ENCODE results near the gene ACVR1B. TPM values are rescaled to one million over a fixed set of nuclear protein-coding genes. Genes with fewer than 3 reads are reported as not detected.

Gene ACVR1B
- total and polyA plus RNA-seq, 2 donors (not counting 1 experiment from before 2014, with no cell fraction given): 3.4 to 10.6 TPM

- peaks cover 26% of the 10 kb centered on the region for H3K4me1 Mint-ChIP-seq
- peaks cover 3% of the 10 kb centered on the region for H4K20me1 ChIP-seq (ENCODE audit: control insufficient read depth, insufficient read depth, low read length, poor library complexity, severe bottlenecking)
- H3K27ac Mint-ChIP-seq: no peak overlapping the region
- intact Hi-C loops (cut with micrococcal nuclease): no loop called here
- H3K9ac ChIP-seq (ENCODE audit: low read length): no peak overlapping the region
- TF ChIP-seq CTCF (IDR thresholded peaks at IDR 0.05) (no peak), EZH2 (IDR thresholded peaks at IDR 0.05; ENCODE audit: borderline replicate concordance, insufficient read depth, low read depth, low read length, poor library complexity, severe bottlenecking) (no peak)
- no peak overlapping the region for H3K4me2 ChIP-seq (replicated peaks; ENCODE audit: low read depth, low read length, poor library complexity, severe bottlenecking)
- H2AFZ ChIP-seq (ENCODE audit: insufficient read depth, low read depth, low read length, poor library complexity, severe bottlenecking): no peak overlapping the region
- ChIA-PET CTCF (interaction anchor here (1.4 to 17.2 kb wide), 4 partner anchors 8 to 27 kb away, joined by 3 to 707 read pairs (median 298); partner anchors contain the start of gene TAMALIN), POLR2A (interaction anchor here (1.6 kb wide), 1 partner anchor 9 kb away, joined by 9 read pairs; the partner anchor contains the start of gene TAMALIN)
- no peaks in the 10 kb centered on the region for H3K27me3 Mint-ChIP-seq
- H3K4me3 Mint-ChIP-seq: no peak overlapping the region
- peak; percentile 66 for DNase-seq
- ATAC-seq (ENCODE audit: low read depth): no peak
- peaks cover 3 to 12% of the 10 kb centered on the region in 2 donors for H3K4me1 ChIP-seq (ENCODE audit: control insufficient read depth in 2 of 2, insufficient read depth in 2 of 2, low read length in 2 of 2)
- H3K36me3 ChIP-seq (replicated peaks in 1 of 2; ENCODE audit: control extremely low read depth in 1 of 2, control insufficient read depth in 1 of 2, extremely low read depth in 1 of 2, insufficient read depth in 2 of 2, low read length in 1 of 2): peaks cover 0 to 33% of the 10 kb centered on the region in 2 experiments
- H3K9me3 ChIP-seq (ENCODE audit: control extremely low read depth in 1 of 3, control insufficient read depth in 2 of 3, insufficient read depth in 1 of 3, low read length in 2 of 3): no peaks in the 10 kb centered on the region
- no peak overlapping the region for H3K4me3 ChIP-seq (ENCODE audit: control extremely low read depth in 1 of 5, extremely low read depth in 1 of 5, insufficient read depth in 1 of 5, low read depth in 2 of 5, low read length in 4 of 5)
- H3K9me3 Mint-ChIP-seq (ENCODE audit: insufficient read depth): no peaks in the 10 kb centered on the region
- H3K27me3 ChIP-seq (replicated peaks in 1 of 4; ENCODE audit: control extremely low read depth in 1 of 4, control insufficient read depth in 3 of 4, insufficient read depth in 4 of 4, low read length in 3 of 4): no peaks in the 10 kb centered on the region
- H3K27ac ChIP-seq (ENCODE audit: low read length in 2 of 2): no peak overlapping the region
- WGBS (ENCODE audit: insufficient coverage): 50% methylated on average over 7 of the region's 10 CpGs
- no peaks in the 10 kb centered on the region for H3K79me2 ChIP-seq (ENCODE audit: control insufficient read depth, insufficient read depth, low read length)
These were observed 64.1 kb downstream of the ACVR1B start for GRCh38 chr12:52015532-52016041.

- POLR2A ChIA-PET: interaction anchor here (0.7 to 2.6 kb wide), 3 partner anchors 11 to 1569 kb away, joined by 4 to 13 read pairs (median 5); partner anchors contain the start of genes NR4A1 and TAMALIN
- H3K27ac Mint-ChIP-seq: peak overlapping the region; percentile 29
- intact Hi-C loops (cut with micrococcal nuclease): no loop called here
These were observed 67.1 kb downstream of the ACVR1B start for GRCh38 chr12:52018433-52019112.

More at GRCh38 chr12:52018433-52019112, 67.1 kb downstream of the ACVR1B start:
- Mint-ChIP-seq H3K27me3 (no peaks in the 10 kb centered on the region), H3K4me3 (no peak overlapping the region), H3K9me3 (ENCODE audit: insufficient read depth) (no peaks in the 10 kb centered on the region), H3K4me1 (peaks cover 38% of the 10 kb centered on the region)
- Histone ChIP-seq H2AFZ (ENCODE audit: insufficient read depth, low read depth, low read length, poor library complexity, severe bottlenecking) (no peak overlapping the region), H3K4me3 (ENCODE audit: control extremely low read depth in 1 of 5, extremely low read depth in 1 of 5, insufficient read depth in 1 of 5, low read depth in 2 of 5, low read length in 4 of 5) (no peak overlapping the region), H3K9ac (ENCODE audit: low read length) (no peak overlapping the region), H4K20me1 (ENCODE audit: control insufficient read depth, insufficient read depth, low read length, poor library complexity, severe bottlenecking) (no peaks in the 10 kb centered on the region), H3K27ac (ENCODE audit: low read length in 2 of 2) (no peak overlapping the region), H3K4me1 (ENCODE audit: control insufficient read depth in 2 of 2, insufficient read depth in 2 of 2, low read length in 2 of 2) (peaks cover 14 to 27% of the 10 kb centered on the region in 2 donors), H3K9me3 (ENCODE audit: control extremely low read depth in 1 of 3, control insufficient read depth in 2 of 3, insufficient read depth in 1 of 3, low read length in 2 of 3) (no peaks in the 10 kb centered on the region), H3K27me3 (replicated peaks in 1 of 4; ENCODE audit: control extremely low read depth in 1 of 4, control insufficient read depth in 3 of 4, insufficient read depth in 4 of 4, low read length in 3 of 4) (no peaks in the 10 kb centered on the region), H3K79me2 (ENCODE audit: control insufficient read depth, insufficient read depth, low read length) (no peaks in the 10 kb centered on the region), H3K36me3 (replicated peaks in 1 of 2; ENCODE audit: control extremely low read depth in 1 of 2, control insufficient read depth in 1 of 2, extremely low read depth in 1 of 2, insufficient read depth in 2 of 2, low read length in 1 of 2) (peaks cover 0 to 15% of the 10 kb centered on the region in 2 experiments), H3K4me2 (replicated peaks; ENCODE audit: low read depth, low read length, poor library complexity, severe bottlenecking) (no peak overlapping the region)
- DNase-seq (peak; percentile 61), ATAC-seq (ENCODE audit: low read depth) (no peak)
- no peak for TF ChIP-seq EZH2 (IDR thresholded peaks at IDR 0.05; ENCODE audit: borderline replicate concordance, insufficient read depth, low read depth, low read length, poor library complexity, severe bottlenecking)
- TF ChIP-seq CTCF (IDR thresholded peaks at IDR 0.05): no peak
- 92% methylated on average over 2 of the region's 4 CpGs for WGBS (ENCODE audit: insufficient coverage)
- CTCF ChIA-PET: interaction anchor here (0.6 to 32.6 kb wide), 7 partner anchors 9 to 1427 kb away, joined by 3 to 1315 read pairs (median 407); partner anchors contain the start of genes ATG101, SMIM41 and TAMALIN

Data from B cell (primary cell).